Testis (tissue), 3 donors: ENCODE results near the gene CNKSR2. TPM values are rescaled to one million over a fixed set of nuclear protein-coding genes. Genes with fewer than 3 reads are reported as not detected.

Experiments used
- DNase-seq: peaks from one replicate; pipeline ENCODE4 v3.0.0-alpha.2; 2019
- H3K27ac ChIP-seq, 2 donors: fragments of 200-600 bp; sonication (generic); one replicate each; pipeline ENCODE4 v1.5.1; 2019
- H3K27me3 ChIP-seq: fragments of 200-600 bp; sonication (generic); one replicate; pipeline ENCODE4 v1.5.1; 2019
- H3K36me3 ChIP-seq: fragments of 200-600 bp; sonication (generic); one replicate; pipeline ENCODE4 v1.5.1; 2017; ENCODE audit warnings: low read depth; ENCODE audit errors: missing control alignments
- H3K4me1 ChIP-seq: fragments of 200-600 bp; sonication (generic); one replicate; pipeline ENCODE4 v1.5.1; 2019
- H3K4me3 ChIP-seq, 2 donors: fragments of 200-600 bp; sonication (generic); one replicate each; pipeline ENCODE4 v1.5.1; 2017 to 2019
- H3K9me3 ChIP-seq: fragments of 200-600 bp; sonication (generic); one replicate; pipeline ENCODE4 v1.5.1; 2017
- POLR2A ChIP-seq: fragments of 450-650 bp; IDR thresholded peaks from one replicate; pipeline ENCODE4 v1.6.1; 2017; ENCODE audit warnings: antibody characterized with exemption, mild to moderate bottlenecking, moderate library complexity
- WGBS, 2 donors: methylation state at CpG; one replicate each; pipeline ENCODE4 v1.1.5; 2018; 5-methylcytosine and 5-hydroxymethylcytosine counted together
- intact Hi-C: fragments of 100-400 bp; cut with DNase I; formaldehyde crosslinking; loops from one replicate; pipeline ENCODE4 v1.15.1; 2023; ENCODE audit warnings: low total_unique reads
- polyA plus RNA-seq: library from polyadenylated mRNA; stranded (reverse); fragments of 350-450 nt; fragmentation: Illumina TruSeq; extraction: RNeasy Lipid Tissue Mini Kit (QIAGEN cat#74804); gene quantifications from one replicate; pipeline ENCODE4 v1.2.3, GENCODE V29; 2014; ENCODE audit warnings: low read depth, low replicate concordance; ENCODE audit not compliant: insufficient read depth
- total RNA-seq, 2 donors: library from RNA; depleted of rRNA; stranded (reverse); fragments of >200 nt; gene quantifications; one replicate each; pipeline ENCODE4 v1.2.3, GENCODE V29; 2016
- TF ChIP-seq, protein P1 (sequence below), 3 experiments: fragments of 450-650 bp in 2 of 3; fragments of 200-600 bp in 1 of 3; sonication (generic) in 1 of 3; IDR thresholded peaks; one replicate each; pipeline ENCODE4 v1.5.1; 2016 to 2019; ENCODE audit warnings: antibody characterized with exemption in 3 of 3, mild to moderate bottlenecking in 2 of 3, moderate library complexity in 1 of 3

The CNKSR2 gene
- total and polyA plus RNA-seq, 3 donors from 2014 or later = 2.1 to 17.3 (median 13.2) TPM

DNA sequence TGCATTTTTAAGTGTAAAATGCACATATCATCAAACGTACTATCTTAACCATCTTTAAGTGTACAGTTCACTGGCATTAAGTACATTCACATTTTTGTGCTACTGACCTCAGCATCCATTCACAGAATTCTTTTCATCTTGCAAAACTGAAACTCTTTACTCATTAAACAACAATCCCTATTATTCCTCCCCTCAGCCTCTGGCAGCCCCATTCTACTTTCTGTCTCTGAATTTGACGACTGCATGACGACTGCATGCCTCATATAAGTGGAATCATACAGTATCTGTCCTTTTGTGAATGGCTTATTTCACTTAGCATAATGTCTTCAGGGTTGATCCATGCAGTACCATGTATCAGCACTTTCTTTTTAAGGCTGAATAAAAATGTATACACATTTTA, 38.7 kb downstream of the CNKSR2 start:
- no peaks in the 10 kb centered on the region for H3K36me3 ChIP-seq
- DNase-seq = no peak
- TF ChIP-seq POLR2A = no peak
- TF ChIP-seq, protein P1, sequence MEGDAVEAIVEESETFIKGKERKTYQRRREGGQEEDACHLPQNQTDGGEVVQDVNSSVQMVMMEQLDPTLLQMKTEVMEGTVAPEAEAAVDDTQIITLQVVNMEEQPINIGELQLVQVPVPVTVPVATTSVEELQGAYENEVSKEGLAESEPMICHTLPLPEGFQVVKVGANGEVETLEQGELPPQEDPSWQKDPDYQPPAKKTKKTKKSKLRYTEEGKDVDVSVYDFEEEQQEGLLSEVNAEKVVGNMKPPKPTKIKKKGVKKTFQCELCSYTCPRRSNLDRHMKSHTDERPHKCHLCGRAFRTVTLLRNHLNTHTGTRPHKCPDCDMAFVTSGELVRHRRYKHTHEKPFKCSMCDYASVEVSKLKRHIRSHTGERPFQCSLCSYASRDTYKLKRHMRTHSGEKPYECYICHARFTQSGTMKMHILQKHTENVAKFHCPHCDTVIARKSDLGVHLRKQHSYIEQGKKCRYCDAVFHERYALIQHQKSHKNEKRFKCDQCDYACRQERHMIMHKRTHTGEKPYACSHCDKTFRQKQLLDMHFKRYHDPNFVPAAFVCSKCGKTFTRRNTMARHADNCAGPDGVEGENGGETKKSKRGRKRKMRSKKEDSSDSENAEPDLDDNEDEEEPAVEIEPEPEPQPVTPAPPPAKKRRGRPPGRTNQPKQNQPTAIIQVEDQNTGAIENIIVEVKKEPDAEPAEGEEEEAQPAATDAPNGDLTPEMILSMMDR (IDR thresholded peaks at IDR 0.05) = no peak
- H3K27me3 ChIP-seq = no peaks in the 10 kb centered on the region
- no peaks in the 10 kb centered on the region for H3K4me1 ChIP-seq
- intact Hi-C loops = no loop called here
- H3K27ac ChIP-seq = no peak overlapping the region
- WGBS, 2 donors = 88 to 89% methylated on average over 3 of the region's 3 CpGs
- no peak overlapping the region for H3K4me3 ChIP-seq
- H3K9me3 ChIP-seq = no peaks in the 10 kb centered on the region

GRCh38 chrX:21427086-21427485, 52.9 kb downstream of the CNKSR2 start:
- DNase-seq = no peak
- Histone ChIP-seq H3K4me3 (no peak overlapping the region), H3K9me3 (no peaks in the 10 kb centered on the region), H3K27me3 (no peaks in the 10 kb centered on the region), H3K4me1 (no peaks in the 10 kb centered on the region), H3K27ac (no peak overlapping the region), H3K36me3 (no peaks in the 10 kb centered on the region)
- intact Hi-C loops = no loop called here
- WGBS, 2 donors = 83 to 96% methylated on average over 2 of the region's 2 CpGs
- TF ChIP-seq POLR2A = no peak
- TF ChIP-seq, protein P1 (IDR thresholded peaks at IDR 0.05) = no peak

DNA sequence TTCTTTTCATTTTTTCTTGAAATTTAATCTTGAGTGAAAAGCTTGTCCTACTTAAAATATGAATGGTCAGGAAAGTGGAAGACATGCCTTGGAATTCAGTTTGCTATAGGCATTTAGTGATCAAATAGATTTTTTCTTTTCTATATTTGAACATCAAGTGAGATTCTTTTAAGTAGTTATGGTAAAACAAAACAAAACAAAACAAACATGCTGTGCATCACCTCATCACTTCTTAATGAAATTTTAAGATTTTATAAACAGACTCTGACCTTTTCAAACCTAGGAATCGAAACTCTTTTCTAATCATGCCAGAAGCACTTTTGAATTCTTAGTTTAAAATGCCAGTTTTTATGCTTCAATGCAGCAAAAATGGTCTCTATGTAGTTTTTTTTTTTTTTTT, 62.8 kb downstream of the CNKSR2 start:
- Histone ChIP-seq H3K27ac (no peak overlapping the region), H3K9me3 (no peaks in the 10 kb centered on the region), H3K4me1 (no peaks in the 10 kb centered on the region), H3K4me3 (no peak overlapping the region), H3K36me3 (no peaks in the 10 kb centered on the region), H3K27me3 (no peaks in the 10 kb centered on the region)
- TF ChIP-seq, protein P1 (IDR thresholded peaks at IDR 0.05) = no peak
- TF ChIP-seq POLR2A = no peak
- WGBS, 2 donors = 78 to 96% methylated on average over 1 of the region's 1 CpG
- intact Hi-C loops = no loop called here
- no peak for DNase-seq

DNA sequence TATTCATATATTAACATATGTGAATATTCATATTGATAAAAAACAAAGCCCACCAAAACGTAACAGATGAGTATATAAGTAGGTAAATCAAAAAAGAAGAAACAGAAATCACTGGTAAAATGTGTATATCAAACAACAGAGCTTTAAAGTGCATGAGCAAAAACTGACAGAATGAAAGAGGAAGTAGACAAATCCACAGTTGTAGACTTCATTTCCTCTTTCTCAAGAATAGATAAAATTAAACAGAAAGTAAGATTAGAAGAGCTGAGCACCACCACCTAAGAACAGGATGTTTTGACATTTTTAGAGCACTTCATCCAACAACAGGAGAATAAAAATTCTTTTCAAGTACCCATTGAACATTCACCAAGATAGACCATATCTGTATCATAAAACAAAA, 64.6 kb downstream of the CNKSR2 start:
- H3K4me1 ChIP-seq = no peaks in the 10 kb centered on the region
- TF ChIP-seq, protein P1 (IDR thresholded peaks at IDR 0.05) = no peak
- TF ChIP-seq POLR2A = no peak
- H3K27me3 ChIP-seq = no peaks in the 10 kb centered on the region
- H3K27ac ChIP-seq = no peak overlapping the region
- H3K36me3 ChIP-seq = no peaks in the 10 kb centered on the region
- DNase-seq = no peak
- no peaks in the 10 kb centered on the region for H3K9me3 ChIP-seq
- no peak overlapping the region for H3K4me3 ChIP-seq
- intact Hi-C loops = no loop called here
- WGBS, 2 donors = 76 to 82% methylated on average over 1 of the region's 1 CpG

GRCh38 chrX:21440911-21441310, 66.7 kb downstream of the CNKSR2 start:
- Histone ChIP-seq H3K9me3 (no peaks in the 10 kb centered on the region), H3K27ac (no peak overlapping the region), H3K4me1 (no peaks in the 10 kb centered on the region), H3K4me3 (no peak overlapping the region), H3K36me3 (no peaks in the 10 kb centered on the region), H3K27me3 (no peaks in the 10 kb centered on the region)
- DNase-seq = no peak
- WGBS, 2 donors = 90 to 100% methylated on average over 1 of the region's 1 CpG
- intact Hi-C loops = no loop called here
- TF ChIP-seq, protein P1 (IDR thresholded peaks at IDR 0.05) = no peak
- no peak for TF ChIP-seq POLR2A
